Neuronal stem cell (in vitro differentiated cells): ENCODE results near the gene RPL18.

ENCODE experiments used
- DNase-seq: peaks from one replicate; pipeline ENCODE4 v3.0.0-alpha.2; 2013; ENCODE audit warnings: low spot score
- H2AFZ ChIP-seq: one replicate; pipeline ENCODE4 v1.6.1; 2013; ENCODE audit warnings: mild to moderate bottlenecking, low read length, inconsistent platforms
- H2AK5ac ChIP-seq: 2 replicates; pipeline ENCODE4 v1.6.1; 2013; ENCODE audit warnings: low read depth, mild to moderate bottlenecking, inconsistent platforms, low read length, moderate library complexity, mixed read lengths
- H2BK120ac ChIP-seq: 2 replicates; pipeline ENCODE4 v1.6.1; 2013; ENCODE audit warnings: low read depth, mild to moderate bottlenecking, inconsistent platforms, low read length, moderate library complexity, mixed read lengths
- H2BK12ac ChIP-seq: one replicate; pipeline ENCODE4 v1.6.1; 2013; ENCODE audit warnings: low read length, inconsistent platforms
- H2BK15ac ChIP-seq: 2 replicates; pipeline ENCODE4 v1.6.1; 2013; ENCODE audit warnings: mild to moderate bottlenecking, low read length, inconsistent platforms, mixed read lengths
- H2BK5ac ChIP-seq: one replicate; pipeline ENCODE4 v1.6.1; 2013; ENCODE audit warnings: inconsistent platforms, mild to moderate bottlenecking, low read length, moderate library complexity
- H3K14ac ChIP-seq: one replicate; pipeline ENCODE4 v1.6.1; 2013; ENCODE audit warnings: low read length, inconsistent platforms
- H3K18ac ChIP-seq: 2 replicates; pipeline ENCODE4 v1.6.1; 2013; ENCODE audit warnings: low read length, inconsistent platforms
- H3K23ac ChIP-seq: 2 replicates; pipeline ENCODE4 v1.6.1; 2013; ENCODE audit warnings: low read depth, mild to moderate bottlenecking, mixed read lengths, low read length, inconsistent platforms; ENCODE audit not compliant: poor library complexity
- H3K27ac ChIP-seq: replicated peaks from 3 replicates; pipeline ENCODE4 v1.5.1; 2013; ENCODE audit warnings: low read length, inconsistent platforms
- H3K27me3 ChIP-seq, 3 experiments: 2 replicates each; pipeline ENCODE4 v1.6.1; 2013; ENCODE audit warnings: low read length in 3 of 3, mild to moderate bottlenecking in 2 of 3, inconsistent platforms in 1 of 3, low read depth in 1 of 3, mixed read lengths in 1 of 3, moderate library complexity in 1 of 3; ENCODE audit not compliant: control insufficient read depth in 3 of 3, insufficient read depth in 3 of 3
- H3K36me3 ChIP-seq, 2 donors: replicated peaks in 1 of 2; 2 replicates each; pipeline ENCODE4 v1.6.1; 2013; ENCODE audit warnings: low read length in 2 of 2; ENCODE audit not compliant: control insufficient read depth in 2 of 2, insufficient read depth in 2 of 2
- H3K4ac ChIP-seq: 2 replicates; pipeline ENCODE4 v1.6.1; 2013; ENCODE audit warnings: inconsistent platforms, mild to moderate bottlenecking, low read length, moderate library complexity
- H3K4me1 ChIP-seq, 2 donors: 1 replicate in 1 of 2; 2 replicates in 1 of 2; pipeline ENCODE4 v1.6.1; 2013; ENCODE audit warnings: low read length in 2 of 2, low read depth in 1 of 2; ENCODE audit not compliant: control insufficient read depth in 2 of 2, insufficient read depth in 1 of 2
- H3K4me2 ChIP-seq: one replicate; pipeline ENCODE4 v1.6.1; 2013; ENCODE audit warnings: mild to moderate bottlenecking, low read length, inconsistent platforms; ENCODE audit not compliant: insufficient read depth, poor library complexity, severe bottlenecking
- H3K4me3 ChIP-seq, 2 donors: 2 replicates each; pipeline ENCODE4 v1.5.1; 2013; ENCODE audit warnings: low read length in 2 of 2, mild to moderate bottlenecking in 2 of 2, inconsistent platforms in 1 of 2, moderate library complexity in 1 of 2
- H3K79me1 ChIP-seq: one replicate; pipeline ENCODE4 v1.6.1; 2013; ENCODE audit warnings: low read depth, mild to moderate bottlenecking, inconsistent platforms, low read length, moderate library complexity
- H3K9ac ChIP-seq: one replicate; pipeline ENCODE4 v1.6.1; 2013; ENCODE audit warnings: mild to moderate bottlenecking, low read depth, low read length, inconsistent platforms; ENCODE audit not compliant: poor library complexity
- H3K9me3 ChIP-seq, 2 donors: replicated peaks in 1 of 2; 2 replicates each; pipeline versions ENCODE3 to v1.6.1; 2013; ENCODE audit warnings: low read length in 2 of 2, mild to moderate bottlenecking in 2 of 2, inconsistent platforms in 1 of 2, low read depth in 1 of 2, mixed read lengths in 1 of 2, moderate library complexity in 1 of 2; ENCODE audit not compliant: control insufficient read depth in 2 of 2, insufficient read depth in 1 of 2
- H4K8ac ChIP-seq: one replicate; pipeline ENCODE4 v1.6.1; 2013; ENCODE audit warnings: low read depth, mild to moderate bottlenecking, inconsistent platforms, low read length, moderate library complexity
- H4K91ac ChIP-seq: one replicate; pipeline ENCODE4 v1.6.1; 2013; ENCODE audit warnings: low read length, low read depth, mild to moderate bottlenecking, inconsistent platforms; ENCODE audit not compliant: poor library complexity
- WGBS, 2 donors: extraction: QIAGEN DNeasy Blood & Tissue Kit; methylation state at CpG; one replicate each; pipeline ENCODE4 v1.1.7; 2013; ENCODE audit warnings: missing lambda C conversion rate in 2 of 2, mixed read lengths in 1 of 2; ENCODE audit not compliant: insufficient read length in 2 of 2, insufficient replicate concordance in 1 of 2; ENCODE audit errors: extremely low coverage in 2 of 2; 5-methylcytosine and 5-hydroxymethylcytosine counted together

Gene RPL18

GRCh38 chr19:48654299-48655059 is 35.5 kb upstream of the RPL18 start:
- Histone ChIP-seq H3K9ac (no peak overlapping the region), H4K8ac (peak overlapping the region; percentile 48), H3K14ac (no peak overlapping the region), H3K4me2 (no peak overlapping the region), H3K79me1 (no peaks in the 10 kb centered on the region), H2AK5ac (peak overlapping the region; percentile 70), H3K18ac (peak overlapping the region; percentile 77), H3K27me3 (no peaks in the 10 kb centered on the region), H2BK5ac (no peak overlapping the region), H3K27ac (no peak overlapping the region), H3K4ac (no peak overlapping the region), H4K91ac (peak overlapping the region; percentile 72), H2BK120ac (no peak overlapping the region), H3K4me3 (no peak overlapping the region), H3K9me3 (no peaks in the 10 kb centered on the region), H3K23ac (peak overlapping the region; percentile 89), H2BK15ac (peak overlapping the region; percentile 87), H3K36me3 (no peaks in the 10 kb centered on the region), H2AFZ (no peak overlapping the region), H2BK12ac (no peak overlapping the region), H3K4me1 (peaks cover 5% of the 10 kb centered on the region in 2 donors)
- no peak for DNase-seq
- no CpG with 5 or more reads among the region's 11 CpGs for WGBS, 2 donors

- Histone ChIP-seq H2BK15ac (no peak overlapping the region), H2BK120ac (no peak overlapping the region), H3K79me1 (no peaks in the 10 kb centered on the region), H3K27me3 (no peaks in the 10 kb centered on the region), H4K91ac (no peak overlapping the region), H3K4me1 (peaks cover 1 to 2% of the 10 kb centered on the region in 2 donors), H3K23ac (no peak overlapping the region), H2AFZ (no peak overlapping the region), H2AK5ac (peak overlapping the region; percentile 25), H2BK5ac (no peak overlapping the region), H3K27ac (no peak overlapping the region), H3K14ac (no peak overlapping the region), H3K4ac (no peak overlapping the region), H3K4me3 (no peak overlapping the region), H3K18ac (peak overlapping the region; percentile 27), H3K9me3 (no peaks in the 10 kb centered on the region), H3K36me3 (no peaks in the 10 kb centered on the region), H4K8ac (no peak overlapping the region), H3K9ac (no peak overlapping the region), H3K4me2 (no peak overlapping the region), H2BK12ac (no peak overlapping the region)
- DNase-seq: no peak
- WGBS, 2 donors: no CpG with 5 or more reads among the region's 5 CpGs
Measured at GRCh38 chr19:48651683-48652048, 32.7 kb upstream of the RPL18 start.

GRCh38 chr19:48650974-48651682 is 32.1 kb upstream of the RPL18 start:
- Histone ChIP-seq H3K4ac (no peak overlapping the region), H2BK120ac (no peak overlapping the region), H3K4me3 (no peak overlapping the region), H2AK5ac (peak overlapping the region; percentile 46), H3K27me3 (no peaks in the 10 kb centered on the region), H2AFZ (no peak overlapping the region), H3K4me1 (peaks cover 2% of the 10 kb centered on the region in 2 donors), H3K36me3 (no peaks in the 10 kb centered on the region), H2BK5ac (no peak overlapping the region), H3K27ac (no peak overlapping the region), H3K9ac (peak overlapping the region; percentile 4), H4K91ac (no peak overlapping the region), H4K8ac (no peak overlapping the region), H2BK12ac (no peak overlapping the region), H3K79me1 (no peaks in the 10 kb centered on the region), H3K23ac (no peak overlapping the region), H2BK15ac (peak overlapping the region; percentile 49), H3K9me3 (no peaks in the 10 kb centered on the region), H3K4me2 (no peak overlapping the region), H3K18ac (no peak overlapping the region), H3K14ac (no peak overlapping the region)
- WGBS, 2 donors: no CpG with 5 or more reads among the region's 12 CpGs
- no peak for DNase-seq

DNA sequence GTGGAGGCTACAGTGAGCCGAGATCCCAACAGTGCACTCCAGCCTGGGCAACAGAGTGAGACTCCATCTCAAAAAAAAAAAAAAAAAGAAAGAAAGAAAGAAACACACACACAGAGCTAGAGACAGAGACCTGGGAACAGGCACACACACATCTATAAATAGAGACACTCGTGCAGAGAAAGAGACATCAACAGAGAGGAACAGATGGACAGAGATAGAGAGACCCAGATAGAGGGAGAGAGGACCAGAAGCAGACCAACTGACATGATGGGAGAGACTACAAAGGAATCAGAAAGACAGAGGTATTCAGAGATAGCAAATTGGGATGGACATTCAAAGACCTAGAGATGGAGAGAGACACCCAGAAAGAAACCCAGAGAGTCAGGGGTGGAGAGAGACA is 29.2 kb upstream of the RPL18 start:
- DNase-seq: no peak
- Histone ChIP-seq H3K9me3 (no peaks in the 10 kb centered on the region), H3K14ac (no peak overlapping the region), H2BK5ac (no peak overlapping the region), H3K9ac (no peak overlapping the region), H2AK5ac (no peak overlapping the region), H4K91ac (no peak overlapping the region), H2AFZ (no peak overlapping the region), H3K27ac (no peak overlapping the region), H3K4ac (no peak overlapping the region), H3K79me1 (peaks cover 9% of the 10 kb centered on the region), H4K8ac (no peak overlapping the region), H3K4me2 (no peak overlapping the region), H2BK15ac (no peak overlapping the region), H3K27me3 (no peaks in the 10 kb centered on the region), H2BK12ac (no peak overlapping the region), H3K23ac (no peak overlapping the region), H3K18ac (no peak overlapping the region), H3K4me1 (peaks cover 10 to 17% of the 10 kb centered on the region in 2 donors), H2BK120ac (no peak overlapping the region), H3K36me3 (no peaks in the 10 kb centered on the region), H3K4me3 (no peak overlapping the region)
- no CpG with 5 or more reads among the region's 2 CpGs for WGBS, 2 donors
